ENCODE measurements around the gene PCDH19.

DNA sequence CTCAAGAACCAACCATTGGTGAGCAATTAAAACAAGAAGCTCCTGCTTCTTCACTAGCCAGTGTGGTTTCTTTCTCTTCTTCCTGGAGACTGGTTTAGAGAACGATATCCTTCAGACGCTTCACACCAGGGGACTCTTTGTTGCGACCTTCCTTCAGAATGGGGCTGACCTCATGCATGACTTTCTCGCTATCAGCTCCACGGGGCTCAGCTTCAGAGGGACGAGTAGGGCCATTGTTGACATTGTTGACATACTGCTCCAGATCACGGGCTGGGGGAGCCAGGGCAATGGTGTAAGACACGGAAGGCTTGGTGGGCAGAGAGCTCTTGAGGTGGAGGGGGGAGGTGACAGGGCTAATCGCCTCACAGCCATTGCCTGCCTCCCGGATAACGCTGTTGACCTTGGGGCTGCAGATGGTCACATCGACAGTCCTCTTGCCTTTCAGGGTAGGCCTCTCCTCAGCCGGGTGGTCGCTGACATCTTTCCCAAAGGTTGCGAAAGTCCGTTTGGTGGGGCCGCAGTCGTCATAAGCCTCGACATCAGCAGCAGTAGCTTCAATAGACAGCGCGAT lies 113.8 kb downstream of the PCDH19 start:
- TF ChIP-seq, protein P1, sequence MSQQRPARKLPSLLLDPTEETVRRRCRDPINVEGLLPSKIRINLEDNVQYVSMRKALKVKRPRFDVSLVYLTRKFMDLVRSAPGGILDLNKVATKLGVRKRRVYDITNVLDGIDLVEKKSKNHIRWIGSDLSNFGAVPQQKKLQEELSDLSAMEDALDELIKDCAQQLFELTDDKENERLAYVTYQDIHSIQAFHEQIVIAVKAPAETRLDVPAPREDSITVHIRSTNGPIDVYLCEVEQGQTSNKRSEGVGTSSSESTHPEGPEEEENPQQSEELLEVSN (IDR thresholded peaks at IDR 0.05; ENCODE audit: borderline replicate concordance, low read depth), result no peak
- TF ChIP-seq, protein P2, sequence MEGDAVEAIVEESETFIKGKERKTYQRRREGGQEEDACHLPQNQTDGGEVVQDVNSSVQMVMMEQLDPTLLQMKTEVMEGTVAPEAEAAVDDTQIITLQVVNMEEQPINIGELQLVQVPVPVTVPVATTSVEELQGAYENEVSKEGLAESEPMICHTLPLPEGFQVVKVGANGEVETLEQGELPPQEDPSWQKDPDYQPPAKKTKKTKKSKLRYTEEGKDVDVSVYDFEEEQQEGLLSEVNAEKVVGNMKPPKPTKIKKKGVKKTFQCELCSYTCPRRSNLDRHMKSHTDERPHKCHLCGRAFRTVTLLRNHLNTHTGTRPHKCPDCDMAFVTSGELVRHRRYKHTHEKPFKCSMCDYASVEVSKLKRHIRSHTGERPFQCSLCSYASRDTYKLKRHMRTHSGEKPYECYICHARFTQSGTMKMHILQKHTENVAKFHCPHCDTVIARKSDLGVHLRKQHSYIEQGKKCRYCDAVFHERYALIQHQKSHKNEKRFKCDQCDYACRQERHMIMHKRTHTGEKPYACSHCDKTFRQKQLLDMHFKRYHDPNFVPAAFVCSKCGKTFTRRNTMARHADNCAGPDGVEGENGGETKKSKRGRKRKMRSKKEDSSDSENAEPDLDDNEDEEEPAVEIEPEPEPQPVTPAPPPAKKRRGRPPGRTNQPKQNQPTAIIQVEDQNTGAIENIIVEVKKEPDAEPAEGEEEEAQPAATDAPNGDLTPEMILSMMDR (IDR thresholded peaks at IDR 0.05), result no peak
- no peak for TF ChIP-seq MYC (IDR thresholded peaks at IDR 0.05; ENCODE audit: borderline replicate concordance, low read length)
- TF ChIP-seq RAD21 (conservative IDR thresholded peaks at IDR 0.05 in 1 of 2, IDR thresholded peaks at IDR 0.05 in 1 of 2), result no peak
- no peak for TF ChIP-seq ZFP36 (IDR thresholded peaks at IDR 0.05; ENCODE audit: borderline replicate concordance, partially characterized antibody)
- TF ChIP-seq EP300 (IDR thresholded peaks at IDR 0.05), result no peak
- TF ChIP-seq POLR2A (IDR thresholded peaks at IDR 0.05; ENCODE audit: low read length), result no peak
- no peak for TF ChIP-seq KDM1A (IDR thresholded peaks at IDR 0.05; ENCODE audit: low read depth)
- TF ChIP-seq USF2 (IDR thresholded peaks at IDR 0.05), result no peak
- no peak for TF ChIP-seq ESRRA (IDR thresholded peaks at IDR 0.05; ENCODE audit: borderline replicate concordance, low read length)
